Ovary (tissue), 9 donors: ENCODE results near the gene LRRN3. TPM values are rescaled to one million over a fixed set of nuclear protein-coding genes. Genes with fewer than 3 reads are reported as not detected.

Experiments
- DNase-seq, 5 donors: peaks; one replicate each; pipeline ENCODE4 v3.0.0-alpha.2; 2019 to 2020
- H3K27ac ChIP-seq, 2 donors: fragments of 200-600 bp; one replicate each; pipeline versions ENCODE4 v1.5.1 to v1.8.0; 2019 to 2022
- H3K27me3 ChIP-seq: fragments of 200-600 bp; one replicate; pipeline ENCODE4 v1.8.0; 2022
- H3K36me3 ChIP-seq: fragments of 200-600 bp; sonication (generic); one replicate; pipeline ENCODE4 v1.5.1; 2019
- H3K4me1 ChIP-seq: one replicate; pipeline ENCODE4 v1.8.1; 2013; ENCODE audit warnings: mild to moderate bottlenecking, moderate library complexity; ENCODE audit not compliant: insufficient read depth
- H3K4me3 ChIP-seq: fragments of 200-600 bp; sonication (generic); one replicate; pipeline ENCODE4 v1.5.1; 2017
- H3K9me3 ChIP-seq, 2 donors: fragments of 200-600 bp in 1 of 2; sonication (generic) in 1 of 2; one replicate each; pipeline versions ENCODE4 v1.5.1 to v1.8.1; 2013 to 2019; ENCODE audit warnings: mild to moderate bottlenecking in 1 of 2, moderate library complexity in 1 of 2
- CTCF ChIP-seq, 3 donors: fragments of 450-650 bp in 2 of 3; fragments of 200-600 bp in 1 of 3; IDR thresholded peaks; one replicate each; pipeline versions ENCODE4 v1.5.1 to v1.8.0; 2016 to 2022; ENCODE audit warnings: antibody characterized with exemption in 3 of 3, mild to moderate bottlenecking in 1 of 3
- EP300 ChIP-seq: sonication (generic); formaldehyde crosslinking; IDR thresholded peaks from one replicate; pipeline ENCODE4 v1.6.1; 2017; ENCODE audit warnings: antibody characterized with exemption
- POLR2A ChIP-seq: fragments of 450-650 bp; IDR thresholded peaks from one replicate; pipeline ENCODE4 v1.6.1; 2017; ENCODE audit warnings: antibody characterized with exemption, mild to moderate bottlenecking, moderate library complexity
- WGBS, 3 donors: extraction: QIAGEN DNeasy Blood & Tissue Kit in 1 of 3; methylation state at CpG; one replicate each; pipeline versions ENCODE4 v1.1.5 to v1.1.7; 2013 to 2017; 5-methylcytosine and 5-hydroxymethylcytosine counted together
- intact Hi-C, 4 donors: fragments of 100-400 bp; cut with DNase I; formaldehyde crosslinking; loops; one replicate each; pipeline versions ENCODE4 v1.11.0 to v1.15.1; 2022 to 2023
- polyA plus RNA-seq, 2 donors: library from polyadenylated mRNA; stranded (reverse); fragments of 200-250 nt in 1 of 2; fragments of 350-450 nt in 1 of 2; fragmentation: Illumina TruSeq in 1 of 2; extraction: RNeasy Lipid Tissue Mini Kit (QIAGEN cat#74804) in 1 of 2; gene quantifications; one replicate each; pipeline ENCODE4 v1.2.3, GENCODE V29; 2013 to 2014
- total RNA-seq, 7 donors: library from RNA; depleted of rRNA in 2 of 7; stranded (reverse); fragments of >200 nt in 2 of 7; fragmentation: NEBNext Ultra II Directional in 3 of 7; extraction: Animal tissue kit (Norgen Biotek cat#: 25700) in 3 of 7; gene quantifications; one replicate each; pipeline versions ENCODE4 v1.1.0 to v1.2.4, GENCODE V29; 2016 to 2023
- donor health status: DM: no; HTN: no; CAD: no; lungs with moderate emphysema.
- donor health status: DM: no; HTN: no; CAD: no.
- donor health status: Bipolar disorder and iron deficiency.
- donor health status: DM: yes; HTN: yes; CAD: no.
- donor health status: DM: no; HTN: no; CAD: no.
- donor health status: DM: yes; HTN: yes; CAD: no.

The LRRN3 gene
- total and polyA plus RNA-seq, 9 donors, result 0.24 to 5.3 (median 1.1) TPM

GRCh38 chr7:111045449-111045848, 45.5 kb upstream of the LRRN3 start:
- intact Hi-C loops, result no loop called here
- Histone ChIP-seq H3K27me3 (no peaks in the 10 kb centered on the region), H3K4me3 (no peak overlapping the region), H3K27ac (no peak overlapping the region), H3K4me1 (peaks cover 1% of the 10 kb centered on the region), H3K9me3 (no peaks in the 10 kb centered on the region), H3K36me3 (no peaks in the 10 kb centered on the region)
- peak; percentile 30 to 60 (median 52) for DNase-seq
- TF ChIP-seq CTCF (IDR thresholded peaks at IDR 0.05) (no peak), EP300 (no peak), POLR2A (no peak)

- no peaks in the 10 kb centered on the region for H3K36me3 ChIP-seq
- H3K9me3 ChIP-seq, result no peaks in the 10 kb centered on the region
- DNase-seq, result no peak
- H3K4me3 ChIP-seq, result no peak overlapping the region
- 96 to 97% (median 97%) methylated on average over 4 of the region's 4 CpGs for WGBS, 3 donors
- H3K4me1 ChIP-seq, result no peaks in the 10 kb centered on the region
- intact Hi-C loops, result no loop called here
- TF ChIP-seq EP300, result no peak
- no peak for TF ChIP-seq POLR2A
- no peak for TF ChIP-seq CTCF (IDR thresholded peaks at IDR 0.05)
- no peaks in the 10 kb centered on the region for H3K27me3 ChIP-seq
- no peak overlapping the region for H3K27ac ChIP-seq
Measured at GRCh38 chr7:111047595-111047994, 43.3 kb upstream of the LRRN3 start.

GRCh38 chr7:111049971-111050680, 40.8 kb upstream of the LRRN3 start:
- Histone ChIP-seq H3K9me3 (no peaks in the 10 kb centered on the region), H3K27me3 (no peaks in the 10 kb centered on the region), H3K4me3 (no peak overlapping the region), H3K36me3 (no peaks in the 10 kb centered on the region), H3K4me1 (no peaks in the 10 kb centered on the region), H3K27ac (no peak overlapping the region)
- TF ChIP-seq EP300, result no peak
- no peak for TF ChIP-seq CTCF (IDR thresholded peaks at IDR 0.05)
- TF ChIP-seq POLR2A, result no peak
- DNase-seq, result no peak
- WGBS, 3 donors, result 69 to 74% (median 73%) methylated on average over 7 of the region's 7 CpGs
- intact Hi-C loops, result no loop called here

GRCh38 chr7:111050875-111051416, 40.0 kb upstream of the LRRN3 start:
- H3K4me1 ChIP-seq, result no peaks in the 10 kb centered on the region
- no peak overlapping the region for H3K27ac ChIP-seq
- TF ChIP-seq CTCF (IDR thresholded peaks at IDR 0.05) (no peak), EP300 (no peak), POLR2A (no peak)
- no peak overlapping the region for H3K4me3 ChIP-seq
- H3K36me3 ChIP-seq, result no peaks in the 10 kb centered on the region
- no peak for DNase-seq
- WGBS, 3 donors, result 50 to 57% (median 55%) methylated on average over 2 of the region's 2 CpGs
- intact Hi-C loops, result no loop called here
- H3K9me3 ChIP-seq, result no peaks in the 10 kb centered on the region
- H3K27me3 ChIP-seq, result no peaks in the 10 kb centered on the region
